ENCODE data around the gene AAMP. TPM values are rescaled to one million over a fixed set of nuclear protein-coding genes. Genes with fewer than 3 reads are reported as not detected.

The AAMP gene
- total and polyA plus RNA-seq, 4 donors = 63.6 to 116 (median 74.6) TPM

DNA sequence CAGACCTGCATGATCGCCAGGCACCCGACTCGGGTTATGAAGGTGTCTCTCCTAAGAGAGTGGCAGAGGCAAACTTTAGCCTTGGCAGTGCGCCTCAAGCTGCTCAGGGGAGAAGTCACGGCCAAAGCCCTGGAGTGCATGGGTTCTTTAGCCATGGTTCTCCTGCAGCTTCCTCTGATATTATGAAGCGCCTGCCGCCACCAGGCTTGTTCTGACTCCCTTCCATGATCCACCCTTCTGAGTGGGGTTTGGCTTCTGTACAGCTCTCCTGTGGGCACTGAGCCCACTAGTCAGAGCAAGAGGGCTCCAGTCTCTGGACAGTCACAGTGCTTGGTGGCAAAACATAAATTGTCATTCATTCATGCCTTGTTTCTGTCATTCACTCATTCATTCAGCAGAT, 48.3 kb upstream of the AAMP start:
- WGBS = 93% methylated on average over 7 of the region's 7 CpGs
- Histone ChIP-seq H3K4me1 (ENCODE audit: control insufficient read depth in 4 of 4, insufficient read depth in 4 of 4, low read length in 3 of 4) (peaks cover 2 to 12% (median 8%) of the 10 kb centered on the region in 4 donors), H3K9me3 (ENCODE audit: control insufficient read depth in 4 of 4, low read length in 3 of 4) (no peaks in the 10 kb centered on the region), H3K9ac (ENCODE audit: low read depth in 1 of 2, low read length in 2 of 2) (no peak overlapping the region), H3K27ac (ENCODE audit: low read depth in 1 of 2, low read length in 2 of 2) (no peak overlapping the region), H3K36me3 (ENCODE audit: control insufficient read depth in 4 of 4, insufficient read depth in 3 of 4, low read depth in 1 of 4, low read length in 3 of 4) (no peaks in the 10 kb centered on the region), H3K27me3 (ENCODE audit: control insufficient read depth in 4 of 4, insufficient read depth in 4 of 4, low read length in 3 of 4) (no peaks in the 10 kb centered on the region), H3K4me3 (ENCODE audit: low read depth in 1 of 3, low read length in 3 of 3) (no peak overlapping the region)
- TF ChIP-seq EGR1 (IDR thresholded peaks at IDR 0.05; ENCODE audit: low read depth in 2 of 2) (no peak), FOXA2 (IDR thresholded peaks at IDR 0.05) (no peak), HNF4A (conservative IDR thresholded peaks at IDR 0.05) (no peak), RXRA (IDR thresholded peaks at IDR 0.05) (no peak), TAF1 (conservative IDR thresholded peaks at IDR 0.05) (no peak), JUND (IDR thresholded peaks at IDR 0.05) (no peak)
- TF ChIP-seq, protein P1, sequence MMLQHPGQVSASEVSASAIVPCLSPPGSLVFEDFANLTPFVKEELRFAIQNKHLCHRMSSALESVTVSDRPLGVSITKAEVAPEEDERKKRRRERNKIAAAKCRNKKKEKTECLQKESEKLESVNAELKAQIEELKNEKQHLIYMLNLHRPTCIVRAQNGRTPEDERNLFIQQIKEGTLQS (IDR thresholded peaks at IDR 0.05) = no peak
- TF ChIP-seq, protein P2, sequence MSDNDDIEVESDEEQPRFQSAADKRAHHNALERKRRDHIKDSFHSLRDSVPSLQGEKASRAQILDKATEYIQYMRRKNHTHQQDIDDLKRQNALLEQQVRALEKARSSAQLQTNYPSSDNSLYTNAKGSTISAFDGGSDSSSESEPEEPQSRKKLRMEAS (IDR thresholded peaks at IDR 0.05) = no peak
- TF ChIP-seq, protein P3, sequence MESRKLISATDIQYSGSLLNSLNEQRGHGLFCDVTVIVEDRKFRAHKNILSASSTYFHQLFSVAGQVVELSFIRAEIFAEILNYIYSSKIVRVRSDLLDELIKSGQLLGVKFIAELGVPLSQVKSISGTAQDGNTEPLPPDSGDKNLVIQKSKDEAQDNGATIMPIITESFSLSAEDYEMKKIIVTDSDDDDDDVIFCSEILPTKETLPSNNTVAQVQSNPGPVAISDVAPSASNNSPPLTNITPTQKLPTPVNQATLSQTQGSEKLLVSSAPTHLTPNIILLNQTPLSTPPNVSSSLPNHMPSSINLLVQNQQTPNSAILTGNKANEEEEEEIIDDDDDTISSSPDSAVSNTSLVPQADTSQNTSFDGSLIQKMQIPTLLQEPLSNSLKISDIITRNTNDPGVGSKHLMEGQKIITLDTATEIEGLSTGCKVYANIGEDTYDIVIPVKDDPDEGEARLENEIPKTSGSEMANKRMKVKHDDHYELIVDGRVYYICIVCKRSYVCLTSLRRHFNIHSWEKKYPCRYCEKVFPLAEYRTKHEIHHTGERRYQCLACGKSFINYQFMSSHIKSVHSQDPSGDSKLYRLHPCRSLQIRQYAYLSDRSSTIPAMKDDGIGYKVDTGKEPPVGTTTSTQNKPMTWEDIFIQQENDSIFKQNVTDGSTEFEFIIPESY (IDR thresholded peaks at IDR 0.05) = no peak
- TF ChIP-seq, protein P4, sequence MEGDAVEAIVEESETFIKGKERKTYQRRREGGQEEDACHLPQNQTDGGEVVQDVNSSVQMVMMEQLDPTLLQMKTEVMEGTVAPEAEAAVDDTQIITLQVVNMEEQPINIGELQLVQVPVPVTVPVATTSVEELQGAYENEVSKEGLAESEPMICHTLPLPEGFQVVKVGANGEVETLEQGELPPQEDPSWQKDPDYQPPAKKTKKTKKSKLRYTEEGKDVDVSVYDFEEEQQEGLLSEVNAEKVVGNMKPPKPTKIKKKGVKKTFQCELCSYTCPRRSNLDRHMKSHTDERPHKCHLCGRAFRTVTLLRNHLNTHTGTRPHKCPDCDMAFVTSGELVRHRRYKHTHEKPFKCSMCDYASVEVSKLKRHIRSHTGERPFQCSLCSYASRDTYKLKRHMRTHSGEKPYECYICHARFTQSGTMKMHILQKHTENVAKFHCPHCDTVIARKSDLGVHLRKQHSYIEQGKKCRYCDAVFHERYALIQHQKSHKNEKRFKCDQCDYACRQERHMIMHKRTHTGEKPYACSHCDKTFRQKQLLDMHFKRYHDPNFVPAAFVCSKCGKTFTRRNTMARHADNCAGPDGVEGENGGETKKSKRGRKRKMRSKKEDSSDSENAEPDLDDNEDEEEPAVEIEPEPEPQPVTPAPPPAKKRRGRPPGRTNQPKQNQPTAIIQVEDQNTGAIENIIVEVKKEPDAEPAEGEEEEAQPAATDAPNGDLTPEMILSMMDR (IDR thresholded peaks at IDR 0.05; ENCODE audit: low read depth, low read length, missing input control) = no peak
- DNase-seq (ENCODE audit: low spot score) = no peak

DNA sequence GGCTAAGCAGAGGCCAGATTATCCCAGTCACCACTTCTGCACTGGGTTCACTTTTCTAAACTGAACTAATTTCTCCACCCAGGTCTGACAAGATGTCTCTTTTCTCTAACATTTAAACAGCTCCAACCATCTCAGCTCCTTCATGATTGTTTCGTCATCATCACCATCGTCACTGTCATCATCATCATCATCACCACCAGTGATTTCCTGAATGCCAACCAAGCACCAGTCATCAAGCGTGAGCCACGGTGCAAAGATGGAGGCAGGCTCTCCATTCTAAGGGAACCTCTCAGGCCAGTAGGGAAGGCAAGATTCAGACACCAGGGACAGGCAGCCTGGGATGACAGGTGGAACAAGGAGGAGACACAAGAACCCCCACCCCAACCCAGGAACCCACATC, 47.9 kb upstream of the AAMP start:
- WGBS = 91% methylated on average over 4 of the region's 4 CpGs
- DNase-seq (ENCODE audit: low spot score) = no peak
- Histone ChIP-seq H3K4me3 (ENCODE audit: low read depth in 1 of 3, low read length in 3 of 3) (no peak overlapping the region), H3K4me1 (ENCODE audit: control insufficient read depth in 4 of 4, insufficient read depth in 4 of 4, low read length in 3 of 4) (peaks cover 2 to 16% (median 8%) of the 10 kb centered on the region in 4 donors), H3K36me3 (ENCODE audit: control insufficient read depth in 4 of 4, insufficient read depth in 3 of 4, low read depth in 1 of 4, low read length in 3 of 4) (no peaks in the 10 kb centered on the region), H3K9me3 (ENCODE audit: control insufficient read depth in 4 of 4, low read length in 3 of 4) (no peaks in the 10 kb centered on the region), H3K27ac (ENCODE audit: low read depth in 1 of 2, low read length in 2 of 2) (no peak overlapping the region), H3K9ac (ENCODE audit: low read depth in 1 of 2, low read length in 2 of 2) (no peak overlapping the region), H3K27me3 (ENCODE audit: control insufficient read depth in 4 of 4, insufficient read depth in 4 of 4, low read length in 3 of 4) (no peaks in the 10 kb centered on the region)
- TF ChIP-seq, protein P1 (IDR thresholded peaks at IDR 0.05) = no peak
- TF ChIP-seq, protein P3 (IDR thresholded peaks at IDR 0.05) = no peak
- TF ChIP-seq TAF1 (conservative IDR thresholded peaks at IDR 0.05) = no peak

DNA sequence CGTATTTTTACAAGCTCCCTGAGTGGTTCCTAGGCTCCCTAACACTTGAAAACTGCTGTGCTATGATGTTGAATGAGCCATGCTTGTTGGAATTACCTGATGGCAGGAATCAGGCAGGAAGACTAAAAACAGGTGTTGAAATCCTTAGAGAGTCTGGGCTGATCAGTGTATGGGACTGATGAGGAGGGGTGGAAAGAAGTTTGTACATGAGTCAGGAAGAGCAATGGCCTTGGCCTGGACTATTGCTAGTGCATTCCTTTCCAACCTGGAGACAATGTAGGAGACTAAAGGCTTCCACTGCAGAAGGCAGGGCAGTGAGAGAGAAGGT, 47.3 kb upstream of the AAMP start:
- H3K9ac ChIP-seq (ENCODE audit: low read depth in 1 of 2, low read length in 2 of 2) = no peak overlapping the region
- TF ChIP-seq, protein P1 (IDR thresholded peaks at IDR 0.05) = no peak
- TF ChIP-seq, protein P2 (IDR thresholded peaks at IDR 0.05) = no peak
- no peak overlapping the region for H3K27ac ChIP-seq (ENCODE audit: low read depth in 1 of 2, low read length in 2 of 2)
- no peaks in the 10 kb centered on the region for H3K9me3 ChIP-seq (ENCODE audit: control insufficient read depth in 4 of 4, low read length in 3 of 4)
- H3K4me1 ChIP-seq (ENCODE audit: control insufficient read depth in 4 of 4, insufficient read depth in 4 of 4, low read length in 3 of 4) = peaks cover 2 to 13% (median 7%) of the 10 kb centered on the region in 4 donors
- H3K4me3 ChIP-seq (ENCODE audit: low read depth in 1 of 3, low read length in 3 of 3) = no peak overlapping the region
- WGBS = 96% methylated on average over 1 of the region's 1 CpG
- H3K27me3 ChIP-seq (ENCODE audit: control insufficient read depth in 4 of 4, insufficient read depth in 4 of 4, low read length in 3 of 4) = no peaks in the 10 kb centered on the region
- no peaks in the 10 kb centered on the region for H3K36me3 ChIP-seq (ENCODE audit: control insufficient read depth in 4 of 4, insufficient read depth in 3 of 4, low read depth in 1 of 4, low read length in 3 of 4)
- no peak for DNase-seq (ENCODE audit: low spot score)
